ENCODE data around the gene ZNF277. TPM values are rescaled to one million over a fixed set of nuclear protein-coding genes. Genes with fewer than 3 reads are reported as not detected.

The ZNF277 gene
- total RNA-seq, 1 donor from 2014 or later, result 58.2 TPM

GRCh38 chr7:112233048-112233697 lies 26.7 kb downstream of the ZNF277 start:
- Histone ChIP-seq H3K4me3 (ENCODE audit: low read depth, low read length) (no peak overlapping the region), H3K36me3 (ENCODE audit: control insufficient read depth, insufficient read depth, low read length) (no peaks in the 10 kb centered on the region), H3K27me3 (ENCODE audit: control insufficient read depth, insufficient read depth, low read length) (no peaks in the 10 kb centered on the region)
- DNase-seq (ENCODE audit: low read depth) (peak; percentile 59), FAIRE-seq (no peak)
- no peak for TF ChIP-seq CTCF (IDR thresholded peaks at IDR 0.05; ENCODE audit: insufficient read depth, low read length, severe bottlenecking)

GRCh38 chr7:112234147-112234546 lies 27.7 kb downstream of the ZNF277 start:
- no peaks in the 10 kb centered on the region for H3K36me3 ChIP-seq (ENCODE audit: control insufficient read depth, insufficient read depth, low read length)
- DNase-seq (ENCODE audit: low read depth) (no peak), FAIRE-seq (no peak)
- H3K4me3 ChIP-seq (ENCODE audit: low read depth, low read length), result no peak overlapping the region
- no peaks in the 10 kb centered on the region for H3K27me3 ChIP-seq (ENCODE audit: control insufficient read depth, insufficient read depth, low read length)
- no peak for TF ChIP-seq CTCF (IDR thresholded peaks at IDR 0.05; ENCODE audit: insufficient read depth, low read length, severe bottlenecking)

GRCh38 chr7:112236597-112236996 lies 30.1 kb downstream of the ZNF277 start:
- TF ChIP-seq CTCF (IDR thresholded peaks at IDR 0.05; ENCODE audit: insufficient read depth, low read length, severe bottlenecking), result no peak
- FAIRE-seq, result no peak
- H3K36me3 ChIP-seq (ENCODE audit: control insufficient read depth, insufficient read depth, low read length), result no peaks in the 10 kb centered on the region
- peak; percentile 9 for DNase-seq (ENCODE audit: low read depth)
- H3K4me3 ChIP-seq (ENCODE audit: low read depth, low read length), result no peak overlapping the region
- no peaks in the 10 kb centered on the region for H3K27me3 ChIP-seq (ENCODE audit: control insufficient read depth, insufficient read depth, low read length)

GRCh38 chr7:112238330-112238729 lies 31.8 kb downstream of the ZNF277 start:
- no peak for TF ChIP-seq CTCF (IDR thresholded peaks at IDR 0.05; ENCODE audit: insufficient read depth, low read length, severe bottlenecking)
- FAIRE-seq (no peak), DNase-seq (ENCODE audit: low read depth) (no peak)
- Histone ChIP-seq H3K4me3 (ENCODE audit: low read depth, low read length) (no peak overlapping the region), H3K36me3 (ENCODE audit: control insufficient read depth, insufficient read depth, low read length) (no peaks in the 10 kb centered on the region), H3K27me3 (ENCODE audit: control insufficient read depth, insufficient read depth, low read length) (no peaks in the 10 kb centered on the region)

GRCh38 chr7:112238852-112239610 lies 32.5 kb downstream of the ZNF277 start:
- no peak for TF ChIP-seq CTCF (IDR thresholded peaks at IDR 0.05; ENCODE audit: insufficient read depth, low read length, severe bottlenecking)
- Histone ChIP-seq H3K4me3 (ENCODE audit: low read depth, low read length) (no peak overlapping the region), H3K36me3 (ENCODE audit: control insufficient read depth, insufficient read depth, low read length) (no peaks in the 10 kb centered on the region), H3K27me3 (ENCODE audit: control insufficient read depth, insufficient read depth, low read length) (no peaks in the 10 kb centered on the region)
- peak; percentile 86 for DNase-seq (ENCODE audit: low read depth)
- no peak for FAIRE-seq
